ENCODE data around the gene SLCO3A1. TPM values are rescaled to one million over a fixed set of nuclear protein-coding genes. Genes with fewer than 3 reads are reported as not detected.

The SLCO3A1 gene
- polyA plus RNA-seq, 1 donor, result 5.1 TPM

DNA sequence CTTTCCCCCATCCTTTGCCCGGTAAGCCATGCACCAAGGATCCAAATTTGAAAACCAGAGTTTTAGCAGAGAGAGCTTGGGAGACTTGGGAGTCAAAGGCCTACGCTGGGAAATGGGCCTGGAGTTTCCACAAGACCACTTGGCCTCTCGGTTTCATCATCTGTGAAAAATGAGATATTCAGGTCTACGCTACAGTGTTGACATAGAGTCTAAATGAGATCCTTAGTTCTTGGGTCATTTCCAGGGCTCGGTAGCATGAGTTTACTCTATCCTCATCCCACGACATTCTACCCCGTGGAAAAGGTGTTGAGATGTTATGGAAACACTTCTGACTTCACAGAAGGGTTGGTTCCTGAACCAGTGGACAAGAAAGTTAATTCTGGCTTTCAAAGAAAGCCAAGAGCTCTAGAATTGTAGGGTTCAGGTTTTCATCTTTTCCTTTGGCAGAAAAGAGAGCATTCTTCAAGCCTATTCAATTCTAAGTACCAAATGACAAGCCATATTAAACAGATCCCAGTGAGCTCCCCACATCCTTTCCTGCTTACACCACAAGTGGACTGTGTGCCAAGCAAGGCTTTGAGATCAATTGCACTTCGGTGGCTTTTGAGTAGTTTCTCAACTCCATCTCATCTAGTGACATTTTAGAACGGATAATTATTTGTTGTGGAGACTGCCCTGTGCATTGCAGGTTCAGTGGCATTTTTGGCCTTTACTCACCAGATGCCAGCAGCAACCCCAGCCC lies 219.7 kb downstream of the SLCO3A1 start:
- no peak for DNase-seq

DNA sequence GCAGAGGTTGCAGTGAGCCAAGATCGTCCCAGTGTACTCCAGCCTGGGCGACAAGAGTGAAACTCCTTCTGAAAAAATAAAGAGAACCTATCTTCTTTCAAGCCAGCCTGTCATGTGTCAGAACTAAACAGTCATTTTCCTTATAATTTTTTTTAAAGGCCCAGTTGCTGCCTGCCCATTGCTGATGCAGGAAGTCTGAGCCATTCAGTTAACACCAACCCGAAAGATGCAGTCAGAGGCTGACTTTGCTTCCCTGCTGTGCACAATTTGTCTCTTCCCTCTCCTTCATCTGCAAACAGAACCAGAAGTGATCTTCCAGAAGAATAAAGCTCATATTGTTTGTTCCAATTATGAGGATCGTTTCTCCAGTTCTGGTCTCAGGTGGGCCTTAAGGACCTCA lies 220.6 kb downstream of the SLCO3A1 start:
- no peak for DNase-seq

DNA sequence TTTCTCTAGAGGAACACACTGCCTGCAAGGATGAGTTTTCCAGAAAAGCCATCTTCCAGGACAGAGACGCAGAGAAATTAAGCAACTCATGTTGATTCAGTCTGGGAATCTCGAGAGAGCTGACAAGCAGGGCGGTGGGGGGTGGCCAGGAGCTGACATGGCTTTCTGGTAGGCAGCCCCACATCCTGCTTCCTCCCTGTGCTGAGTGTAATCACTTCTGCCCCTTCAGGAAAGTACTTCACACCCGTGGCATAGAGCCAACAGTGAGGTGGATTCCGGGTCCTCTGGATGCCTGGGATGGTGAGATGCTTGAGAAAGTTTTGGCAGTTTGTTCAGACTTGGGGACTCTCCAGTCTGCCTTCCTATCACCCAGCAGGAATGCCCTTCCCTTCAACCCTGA lies 221.1 kb downstream of the SLCO3A1 start:
- no peak for DNase-seq

DNA sequence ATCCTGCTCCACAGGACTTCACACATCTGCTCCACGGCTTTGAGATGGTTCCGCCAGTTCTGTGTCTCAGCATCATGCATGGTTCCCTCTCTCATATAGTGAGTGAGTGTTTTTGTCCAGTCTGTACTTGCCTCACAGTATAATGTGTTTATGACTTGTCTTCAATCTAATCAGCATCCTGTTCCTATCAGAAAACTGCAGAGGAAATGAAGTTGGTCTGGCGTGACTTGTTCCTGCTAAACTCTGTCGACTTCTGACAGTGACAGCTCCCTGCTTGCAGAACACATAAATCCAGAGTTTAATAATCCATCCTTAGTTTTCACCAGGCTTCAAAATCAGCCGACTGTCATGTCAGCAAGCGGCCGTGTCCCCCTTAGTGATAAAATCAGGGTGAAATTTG lies 222.3 kb downstream of the SLCO3A1 start:
- DNase-seq, result no peak

DNA sequence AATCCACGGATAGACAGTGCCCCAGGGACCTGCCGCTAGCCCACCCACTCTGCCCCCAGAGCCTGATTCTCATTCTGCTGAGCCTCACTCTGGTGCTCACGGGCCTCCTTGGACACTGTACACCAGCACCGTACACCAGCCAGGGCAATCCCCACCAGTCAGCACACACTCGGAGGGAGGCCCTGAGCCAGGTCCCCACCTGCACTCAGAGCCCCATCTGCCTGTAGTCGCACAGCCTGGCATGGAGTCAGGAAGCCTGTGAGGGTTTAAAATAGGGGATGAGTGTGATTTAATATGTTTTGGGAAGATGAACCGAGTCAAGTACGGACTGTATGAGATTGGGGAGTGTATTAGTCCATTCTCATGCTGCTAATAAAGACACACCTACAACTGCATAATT lies 223.0 kb downstream of the SLCO3A1 start:
- DNase-seq, result no peak

DNA sequence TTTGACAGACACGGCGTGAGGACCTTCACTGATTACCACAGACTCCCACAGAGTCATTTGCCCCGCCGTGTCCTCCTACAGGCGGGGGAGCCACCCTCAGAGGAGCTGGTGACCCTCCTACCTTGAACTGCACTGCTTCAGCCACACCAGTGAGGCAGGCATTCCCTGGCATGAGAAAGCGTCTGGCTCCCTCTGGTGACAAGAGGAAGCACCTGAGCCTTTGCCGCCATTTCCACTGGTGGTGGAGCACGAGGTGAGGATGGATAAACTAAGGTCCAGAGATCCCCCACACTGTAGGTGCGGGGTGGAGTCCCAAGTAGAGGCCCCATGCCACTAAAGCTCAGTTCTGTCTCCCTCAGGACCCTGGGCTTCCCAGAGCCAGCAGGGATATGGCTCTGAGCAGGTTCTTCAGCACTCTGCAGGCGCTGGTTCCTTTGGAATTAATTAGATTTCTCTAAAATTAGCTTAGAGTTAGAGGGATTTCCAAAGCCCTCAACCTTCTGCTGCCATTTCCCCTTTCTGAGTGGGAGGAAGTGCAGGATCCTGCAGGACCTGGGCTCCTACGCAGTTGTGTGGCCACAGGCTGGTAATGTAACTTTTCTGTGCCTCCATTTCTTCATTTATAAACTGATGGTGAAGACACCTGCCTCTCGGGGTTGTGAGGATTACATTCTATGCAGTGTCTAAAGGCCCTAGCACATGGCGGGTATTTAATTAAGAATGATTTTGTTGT lies 224.0 kb downstream of the SLCO3A1 start:
- peak; percentile 45 for DNase-seq

DNA sequence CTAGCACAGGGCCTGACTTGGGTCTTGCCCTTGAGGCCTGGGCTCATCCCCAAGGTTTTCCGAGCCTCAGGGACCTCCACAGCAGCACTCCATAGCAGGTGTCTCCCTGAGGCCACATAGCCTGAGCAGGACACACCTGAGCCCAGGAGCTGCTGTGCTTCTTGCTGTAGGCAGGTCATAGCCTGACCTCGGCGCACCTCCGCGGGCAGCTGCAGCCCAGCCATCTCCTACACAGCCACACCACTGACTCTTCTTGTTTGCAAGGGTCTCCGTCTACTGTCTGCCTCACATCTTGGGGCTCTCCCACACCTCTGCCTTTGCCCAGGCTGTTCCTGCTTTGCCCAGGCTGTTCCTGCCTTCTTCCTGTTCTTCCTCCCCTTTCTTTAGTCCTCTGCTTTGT lies 224.8 kb downstream of the SLCO3A1 start:
- DNase-seq, result no peak

DNA sequence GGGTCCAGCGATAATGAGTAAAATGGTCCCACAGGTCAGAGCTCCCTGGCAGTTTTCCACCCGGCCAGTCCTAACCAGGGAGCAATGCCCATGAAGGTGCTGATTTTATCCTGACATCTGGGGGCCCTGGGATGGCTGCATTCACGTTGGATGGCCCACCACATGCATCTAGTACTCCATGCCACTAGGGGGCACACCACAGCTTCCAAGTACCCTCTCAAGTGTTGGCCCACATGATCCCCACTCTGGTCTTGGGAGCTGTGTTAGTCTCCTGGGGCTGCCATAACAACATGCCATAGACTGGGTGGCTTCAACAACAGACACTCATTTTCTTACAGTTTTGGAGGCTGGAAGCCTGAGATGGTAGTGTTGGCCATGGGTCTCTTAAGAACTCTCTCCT lies 225.5 kb downstream of the SLCO3A1 start:
- no peak for DNase-seq

DNA sequence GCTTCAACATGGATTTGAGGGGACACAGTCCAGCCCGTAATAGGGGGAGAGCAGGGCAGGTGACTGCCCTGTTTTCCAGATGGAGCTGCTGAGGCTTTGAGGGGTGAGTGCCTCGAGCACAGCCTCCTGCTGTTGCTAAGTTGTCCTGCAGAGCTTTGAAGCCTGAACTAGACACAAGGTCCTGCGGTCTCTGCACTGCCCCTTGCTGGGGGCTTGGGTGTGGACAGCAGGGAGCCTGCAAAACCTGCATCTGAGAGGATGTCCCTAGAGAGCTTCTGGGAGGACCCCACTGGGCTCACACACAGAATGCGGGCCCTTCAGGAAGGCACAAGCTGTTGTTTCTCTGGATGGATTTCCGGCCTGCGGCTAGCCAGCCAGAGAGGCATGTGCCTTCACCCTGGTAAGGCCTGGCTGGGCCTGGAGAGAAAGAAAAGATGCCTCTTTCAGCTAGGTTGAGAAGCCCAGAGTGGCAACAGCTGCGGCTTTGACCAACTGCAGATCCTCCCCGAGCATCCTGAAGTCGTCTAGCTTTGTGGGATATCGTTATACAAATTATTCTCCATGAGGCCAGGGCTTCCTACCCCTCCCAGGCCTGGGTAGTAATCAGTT lies 226.2 kb downstream of the SLCO3A1 start:
- no peak for DNase-seq

DNA sequence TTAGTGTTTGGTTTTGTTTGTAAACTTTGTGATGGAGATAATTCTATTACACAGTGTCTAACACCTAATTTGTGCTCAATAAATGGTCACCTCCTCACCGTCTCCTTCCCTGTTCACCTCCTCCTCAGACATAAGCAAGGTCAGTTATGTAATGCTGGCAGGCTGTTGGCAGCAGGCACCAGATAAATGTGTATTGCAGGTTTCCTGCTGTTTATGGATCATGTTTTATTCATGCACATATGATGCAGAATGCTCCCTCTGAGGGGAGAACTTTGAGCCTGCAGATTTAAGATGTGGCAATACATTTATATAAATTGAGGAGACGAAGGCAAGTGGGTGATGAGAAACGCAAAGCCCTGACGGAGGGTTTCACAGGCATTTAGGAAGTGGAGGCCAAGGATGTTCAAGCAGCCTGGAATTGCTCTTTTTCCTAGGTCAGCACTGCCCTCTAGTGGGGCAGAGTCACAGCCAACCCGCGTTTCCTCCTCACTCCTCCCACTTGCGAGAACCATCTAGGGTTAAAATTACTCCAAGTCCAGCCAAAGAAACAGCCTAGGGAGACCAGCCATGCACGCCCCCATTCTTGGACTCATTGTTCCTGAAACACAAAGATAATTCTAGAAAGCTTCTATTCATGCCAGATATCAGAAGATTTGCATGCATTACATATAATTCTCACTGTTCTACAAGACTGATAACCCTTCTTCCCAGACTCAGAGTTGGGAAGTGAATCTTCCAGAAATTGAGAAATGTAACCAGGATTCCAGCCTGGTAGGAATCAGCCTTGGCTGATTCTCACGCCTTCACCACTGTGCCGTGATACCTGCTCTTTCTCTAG lies 228.7 kb downstream of the SLCO3A1 start:
- DNase-seq, result peak; percentile 81

DNA sequence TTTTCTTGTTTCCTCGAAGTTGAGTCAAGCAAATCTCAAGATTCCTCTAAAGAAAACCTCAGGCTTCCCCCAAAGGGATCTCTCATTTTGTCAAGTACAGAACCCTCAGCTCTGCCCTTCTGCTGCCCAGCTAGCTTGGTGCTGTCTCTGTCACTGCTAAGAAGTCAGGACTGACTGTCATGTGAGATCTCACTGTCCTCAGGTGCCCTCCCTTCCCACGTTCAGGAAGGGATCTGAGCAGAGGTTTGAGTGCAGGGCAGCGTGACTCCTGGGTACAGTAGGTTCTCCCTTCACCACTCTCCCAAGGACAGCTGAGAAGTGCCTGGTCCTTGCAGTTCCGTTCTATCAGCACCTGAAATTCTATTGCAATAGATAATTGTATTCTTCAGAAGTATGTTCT lies 229.7 kb downstream of the SLCO3A1 start:
- DNase-seq, result no peak

DNA sequence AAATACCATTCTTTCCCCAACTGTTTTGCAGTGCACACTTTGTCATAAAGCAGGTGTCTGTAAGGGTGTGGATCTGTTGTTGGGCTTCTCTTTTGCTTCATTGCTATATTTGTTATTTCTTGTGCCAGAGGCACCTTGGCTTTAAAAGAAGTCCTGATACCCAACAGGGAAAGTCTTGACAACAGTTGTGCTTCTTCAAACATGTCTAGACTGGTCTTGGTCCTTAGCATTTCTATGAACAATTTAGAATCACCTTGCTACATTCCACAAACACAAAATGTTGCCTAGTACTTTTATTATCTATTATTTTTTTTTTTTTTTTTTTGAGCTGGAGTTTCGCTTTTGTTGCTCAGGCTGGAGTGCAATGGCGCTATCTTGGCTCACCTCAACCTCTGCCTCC lies 233.7 kb downstream of the SLCO3A1 start:
- no peak for DNase-seq

DNA sequence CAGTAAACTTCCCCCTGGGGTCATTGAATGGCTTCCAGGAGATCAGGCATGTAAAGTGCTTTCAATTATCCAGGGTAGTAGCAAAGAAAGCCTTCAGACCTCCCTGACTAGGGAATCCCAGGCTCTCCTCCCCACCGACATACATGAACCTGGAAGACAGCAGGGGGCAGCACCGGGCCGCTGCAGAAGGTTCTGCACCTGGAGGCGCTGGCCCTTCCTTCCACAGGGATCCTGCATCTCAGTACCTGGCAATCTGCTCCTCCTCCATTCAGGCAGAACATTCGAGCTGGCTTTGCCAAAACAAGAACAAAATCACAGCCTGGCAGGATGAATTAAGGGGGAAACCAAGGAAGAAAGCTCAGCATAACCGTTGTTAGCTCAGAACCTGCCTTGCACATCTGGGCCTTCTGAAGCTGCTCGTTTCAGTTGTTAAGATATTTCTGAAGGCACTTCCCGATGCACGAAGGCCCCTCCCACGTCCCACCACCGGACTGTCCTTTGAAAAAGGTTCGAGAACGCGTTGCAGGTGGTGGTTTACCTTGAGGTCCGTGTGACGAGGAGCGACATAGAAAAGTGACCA lies 237.7 kb downstream of the SLCO3A1 start:
- DNase-seq, result peak; percentile 27

DNA sequence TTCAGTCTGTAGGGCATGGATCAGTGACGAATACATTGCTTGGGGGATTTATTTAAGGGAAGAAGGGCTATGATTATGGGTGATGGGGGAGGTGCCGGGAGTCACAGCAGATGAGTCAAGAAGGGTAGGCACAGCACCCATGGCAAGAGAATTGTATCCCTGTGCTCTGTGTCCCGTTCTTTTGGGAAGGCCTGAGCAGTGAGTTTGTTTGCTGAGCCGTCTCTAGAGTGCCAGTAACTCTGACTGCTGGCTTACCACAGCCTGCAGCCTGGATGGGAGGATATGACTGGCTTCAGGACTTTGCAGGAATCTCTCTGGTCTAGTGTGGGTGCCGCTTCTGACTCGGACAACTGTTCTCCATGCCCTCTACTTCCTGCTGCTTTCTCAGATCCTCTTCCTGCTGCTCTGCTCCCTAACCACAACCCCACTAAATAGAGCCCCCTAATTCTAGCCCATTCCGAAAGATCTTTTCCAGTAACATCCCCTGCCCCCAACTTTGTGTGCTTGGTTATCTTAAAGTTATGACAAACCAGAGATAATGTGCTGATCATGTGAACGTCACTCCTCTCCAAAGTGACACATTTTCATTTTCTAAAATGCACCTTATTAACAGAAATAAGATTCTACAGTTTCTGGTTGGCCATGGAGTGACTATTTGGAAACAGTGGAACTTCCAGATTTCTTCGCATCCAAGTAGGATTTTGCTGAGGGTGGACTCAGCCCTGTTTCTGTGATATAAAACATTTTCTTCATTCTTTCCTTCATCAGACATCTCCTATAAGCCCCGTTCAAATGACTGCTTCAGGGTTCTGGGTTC lies 239.0 kb downstream of the SLCO3A1 start:
- no peak for DNase-seq

DNA sequence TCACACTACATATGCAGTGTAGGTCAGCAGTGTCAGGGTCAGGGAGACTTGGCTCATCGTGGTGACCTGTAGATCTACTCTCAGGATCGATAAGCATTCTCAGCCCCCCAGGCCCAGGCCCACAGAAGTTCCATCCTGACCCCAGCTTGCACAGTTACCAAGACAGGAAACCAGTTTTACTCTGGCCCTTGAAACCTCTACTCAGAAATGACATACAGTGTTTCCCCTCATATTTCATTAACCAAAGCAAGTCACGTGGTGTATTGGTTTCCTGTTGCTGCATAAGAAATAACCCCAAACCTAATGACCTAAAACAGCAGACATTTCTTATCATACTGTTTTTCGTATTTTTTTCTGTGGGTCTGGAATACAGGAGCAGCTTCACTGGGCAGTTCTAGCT lies 242.2 kb downstream of the SLCO3A1 start:
- DNase-seq, result no peak

DNA sequence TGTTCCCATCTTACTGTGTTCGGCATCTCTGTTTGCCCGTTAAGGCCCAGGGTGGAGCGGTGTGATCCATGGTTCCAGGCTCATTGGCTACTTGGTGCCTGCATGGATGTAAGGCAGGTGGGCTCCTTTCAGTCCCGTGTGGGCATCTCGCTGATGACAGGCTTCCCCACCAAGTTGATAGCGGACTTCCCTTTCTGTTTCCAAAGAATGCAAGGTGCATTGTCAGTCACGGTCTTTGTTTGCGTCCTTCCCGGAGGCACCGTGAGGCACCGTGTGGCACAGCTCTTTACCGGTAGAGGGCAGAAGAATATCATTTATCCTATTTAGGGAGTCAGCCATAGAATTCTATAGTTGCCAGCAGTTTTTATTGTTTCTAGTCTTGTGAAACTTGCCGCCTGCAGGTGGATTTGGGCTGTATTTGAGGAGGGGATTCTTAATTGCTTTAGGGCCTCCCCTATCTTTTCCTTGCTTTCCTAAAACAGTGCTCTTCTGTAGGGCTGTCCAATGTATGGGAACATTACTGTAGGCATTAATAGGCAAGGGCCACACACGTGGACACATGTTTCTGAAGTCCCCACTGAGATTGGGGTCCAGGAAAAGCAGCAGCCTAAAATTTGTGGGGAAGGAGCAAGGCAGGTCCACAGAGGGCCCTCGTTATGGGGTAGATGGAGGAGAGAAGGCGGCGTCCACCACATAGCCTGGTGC lies 244.1 kb downstream of the SLCO3A1 start:
- peak; percentile 58 for DNase-seq

DNA sequence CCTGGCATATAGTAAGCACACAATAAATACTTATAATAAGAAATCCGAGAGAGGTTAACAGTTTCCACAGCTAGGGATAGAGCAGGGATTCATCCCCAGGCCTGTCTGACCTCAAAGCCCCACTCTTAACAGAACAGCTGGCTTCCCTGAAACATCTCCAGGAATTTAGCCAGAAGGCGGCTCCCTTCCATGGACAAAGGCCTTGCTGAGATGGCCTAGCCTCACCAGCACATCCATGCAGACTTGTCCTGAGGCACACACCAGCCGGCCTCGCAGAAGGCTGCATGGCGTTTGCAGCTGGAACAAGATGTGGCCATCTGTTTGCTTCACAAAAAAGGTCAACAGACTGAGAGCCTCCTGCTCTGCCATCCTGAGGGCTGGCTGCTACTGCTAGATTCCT lies 245.4 kb downstream of the SLCO3A1 start:
- DNase-seq, result peak; percentile 62

DNA sequence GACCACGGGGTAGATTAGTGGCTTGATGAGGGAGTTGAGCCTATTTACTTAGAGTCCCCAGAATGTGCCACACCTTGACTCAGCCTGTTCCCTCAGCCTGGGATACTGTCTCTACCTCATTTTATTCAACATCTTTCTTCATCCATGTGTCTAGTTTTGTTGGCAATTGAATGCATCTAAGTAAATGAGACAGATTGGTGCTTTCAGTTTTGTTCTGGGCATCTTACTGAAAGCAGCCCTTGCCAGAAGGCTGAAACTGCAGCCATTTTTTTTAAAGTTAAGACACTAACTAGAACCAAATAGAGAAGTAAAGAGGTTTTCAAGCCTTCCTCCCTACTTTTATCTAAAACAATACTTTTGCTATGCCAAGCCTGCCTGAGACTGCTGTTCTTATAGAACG lies 246.8 kb downstream of the SLCO3A1 start:
- no peak for DNase-seq

DNA sequence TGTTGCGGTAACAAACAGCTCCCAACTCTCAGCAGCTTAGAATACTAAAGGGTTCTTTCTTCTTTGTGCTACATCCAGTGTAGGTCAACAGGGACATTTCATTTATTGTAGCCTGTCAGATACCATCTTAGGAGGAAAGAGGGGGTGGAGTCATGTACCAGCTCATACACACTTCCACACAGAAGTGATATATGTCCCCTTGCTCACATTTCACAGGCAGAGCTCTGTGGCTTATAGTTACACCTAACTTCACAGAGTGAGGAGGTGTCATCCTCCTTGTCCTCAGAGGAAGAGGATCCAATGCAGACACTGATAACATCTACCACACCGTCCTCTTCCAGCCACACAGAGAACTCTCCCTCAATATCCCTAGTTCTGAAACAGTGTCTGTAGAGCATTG lies 247.2 kb downstream of the SLCO3A1 start:
- DNase-seq, result no peak

DNA sequence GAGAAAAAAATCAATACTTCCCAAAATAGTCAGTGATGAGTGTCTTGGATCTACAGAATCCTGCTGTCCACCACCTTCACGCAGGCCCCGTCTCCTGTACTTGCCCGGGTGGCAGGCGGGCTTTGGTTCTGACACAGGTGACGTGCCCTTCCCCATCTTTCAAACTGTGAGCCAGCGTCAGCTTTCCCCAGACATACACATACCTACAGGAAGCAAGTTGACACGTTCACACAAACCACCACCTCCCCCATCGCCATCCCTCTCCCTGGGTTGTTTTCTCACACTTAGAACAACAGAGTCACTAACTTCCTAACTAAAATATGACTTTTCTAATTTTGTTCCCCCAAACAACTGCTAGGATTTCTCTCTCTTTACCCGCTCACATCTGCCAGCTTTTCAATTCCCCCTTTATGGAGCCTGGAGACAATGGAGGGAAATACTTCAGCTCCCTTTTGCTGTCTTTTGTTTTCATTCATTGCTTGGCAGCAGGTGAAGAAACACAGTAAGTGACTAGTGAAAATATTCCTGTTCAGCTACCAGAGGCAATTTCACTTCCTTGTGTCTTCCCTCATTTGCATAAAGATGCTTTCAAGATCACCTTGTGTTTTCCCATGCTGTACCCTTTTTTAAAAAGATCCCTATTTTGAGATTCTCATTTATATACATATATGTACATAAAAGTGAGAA lies 248.3 kb downstream of the SLCO3A1 start:
- DNase-seq, result no peak

DNA sequence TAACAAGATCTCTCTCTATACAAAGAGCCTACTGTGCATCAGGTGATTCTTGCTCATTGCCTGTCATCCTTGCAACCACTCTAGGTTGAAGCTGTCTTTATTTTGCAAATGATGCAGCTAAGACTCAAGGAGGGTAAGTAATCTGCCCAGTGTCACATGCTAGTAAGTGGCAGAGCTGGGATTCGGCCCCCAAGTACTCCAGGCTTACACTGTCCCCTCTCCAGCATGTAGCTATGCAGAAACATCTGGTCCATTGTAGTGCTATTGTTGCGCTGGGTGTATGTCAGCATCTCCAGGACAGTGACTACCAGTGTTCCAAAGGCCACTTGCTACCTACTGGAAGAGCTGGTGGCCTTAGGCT lies 248.9 kb downstream of the SLCO3A1 start:
- DNase-seq, result no peak

All from hindlimb muscle (tissue), 1 donor.